Measurements from ENCODE around the gene ITPR1.

ITPR1 gene

DNA sequence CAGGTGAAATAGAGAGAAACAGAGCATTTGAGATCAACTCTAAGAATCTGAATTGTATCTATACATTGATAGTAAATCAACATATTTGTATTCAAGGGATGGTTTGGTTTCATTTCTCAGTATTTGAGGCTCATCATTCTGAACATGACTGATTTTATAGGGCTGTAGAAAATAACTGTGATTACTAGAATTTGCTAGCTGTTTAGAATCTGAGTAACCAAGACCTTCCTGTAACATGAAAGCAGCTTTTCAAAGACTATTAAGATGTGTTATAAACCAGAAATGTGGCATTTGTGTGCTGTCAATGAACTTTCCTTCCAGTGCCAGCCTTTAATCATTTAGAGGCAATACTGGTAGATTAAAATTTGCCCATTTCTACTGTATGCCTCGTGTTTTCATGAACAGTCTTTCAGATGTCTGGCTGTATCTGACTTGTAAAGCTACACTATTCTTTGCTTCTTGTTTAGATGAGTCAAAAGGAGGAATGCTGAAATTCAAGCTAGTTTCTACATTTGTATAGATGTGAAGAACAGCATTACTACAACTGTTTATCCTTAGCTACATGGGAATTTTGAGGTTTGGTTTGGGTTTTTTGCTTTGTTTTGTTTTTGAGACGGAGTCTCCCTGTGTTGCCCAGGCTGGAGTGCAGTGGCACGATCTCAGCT, 348.8 kb downstream of the ITPR1 start:
- H3K4me3 ChIP-seq (replicated peaks; ENCODE audit: insufficient read depth, low read length), result no peak overlapping the region
- DNase-seq (ENCODE audit: low read depth in 1 of 2, low spot score in 1 of 2), result no peak
- TF ChIP-seq REST (IDR thresholded peaks at IDR 0.05; ENCODE audit: insufficient replicate concordance, low read depth) (no peak), GABPA (IDR thresholded peaks at IDR 0.05; ENCODE audit: low read depth) (no peak), SPI1 (IDR thresholded peaks at IDR 0.05; ENCODE audit: borderline replicate concordance, low read depth) (no peak), POLR2AphosphoS5 (IDR thresholded peaks at IDR 0.05; ENCODE audit: low read depth) (no peak)
- TF ChIP-seq, protein P1, sequence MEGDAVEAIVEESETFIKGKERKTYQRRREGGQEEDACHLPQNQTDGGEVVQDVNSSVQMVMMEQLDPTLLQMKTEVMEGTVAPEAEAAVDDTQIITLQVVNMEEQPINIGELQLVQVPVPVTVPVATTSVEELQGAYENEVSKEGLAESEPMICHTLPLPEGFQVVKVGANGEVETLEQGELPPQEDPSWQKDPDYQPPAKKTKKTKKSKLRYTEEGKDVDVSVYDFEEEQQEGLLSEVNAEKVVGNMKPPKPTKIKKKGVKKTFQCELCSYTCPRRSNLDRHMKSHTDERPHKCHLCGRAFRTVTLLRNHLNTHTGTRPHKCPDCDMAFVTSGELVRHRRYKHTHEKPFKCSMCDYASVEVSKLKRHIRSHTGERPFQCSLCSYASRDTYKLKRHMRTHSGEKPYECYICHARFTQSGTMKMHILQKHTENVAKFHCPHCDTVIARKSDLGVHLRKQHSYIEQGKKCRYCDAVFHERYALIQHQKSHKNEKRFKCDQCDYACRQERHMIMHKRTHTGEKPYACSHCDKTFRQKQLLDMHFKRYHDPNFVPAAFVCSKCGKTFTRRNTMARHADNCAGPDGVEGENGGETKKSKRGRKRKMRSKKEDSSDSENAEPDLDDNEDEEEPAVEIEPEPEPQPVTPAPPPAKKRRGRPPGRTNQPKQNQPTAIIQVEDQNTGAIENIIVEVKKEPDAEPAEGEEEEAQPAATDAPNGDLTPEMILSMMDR (IDR thresholded peaks at IDR 0.05; ENCODE audit: insufficient read depth, low read length), result no peak
- no peak overlapping the region for H3K27ac ChIP-seq (replicated peaks)
- H3K27me3 ChIP-seq (ENCODE audit: insufficient read depth, poor library complexity, severe bottlenecking), result no peaks in the 10 kb centered on the region

- Histone ChIP-seq H3K4me3 (replicated peaks; ENCODE audit: insufficient read depth, low read length) (no peak overlapping the region), H3K27ac (replicated peaks) (no peak overlapping the region), H3K27me3 (ENCODE audit: insufficient read depth, poor library complexity, severe bottlenecking) (no peaks in the 10 kb centered on the region)
- DNase-seq (ENCODE audit: low read depth in 1 of 2, low spot score in 1 of 2), result no peak
- TF ChIP-seq SPI1 (IDR thresholded peaks at IDR 0.05; ENCODE audit: borderline replicate concordance, low read depth), result no peak
These were observed 350.5 kb downstream of the ITPR1 start for GRCh38 chr3:4843619-4844018.

DNA sequence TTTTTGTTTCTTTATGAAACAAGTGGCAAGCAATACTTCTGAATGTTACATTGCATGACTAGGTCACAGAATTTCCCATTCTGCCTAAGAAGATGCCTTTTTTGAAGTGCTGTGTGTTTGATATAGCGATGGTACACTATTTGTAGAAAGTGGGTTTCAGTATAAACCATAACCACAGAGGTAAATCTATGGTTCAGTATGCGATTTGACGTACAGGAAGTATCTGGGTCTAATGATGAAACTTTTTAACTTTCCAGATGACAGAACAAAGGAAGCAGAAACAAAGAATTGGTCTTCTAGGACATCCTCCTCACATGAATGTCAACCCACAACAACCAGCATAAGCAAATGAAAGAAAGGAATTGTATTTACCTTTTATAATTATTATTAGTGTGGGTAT, 352.7 kb downstream of the ITPR1 start:
- DNase-seq (ENCODE audit: low read depth in 1 of 2, low spot score in 1 of 2), result no peak
- H3K27me3 ChIP-seq (ENCODE audit: insufficient read depth, poor library complexity, severe bottlenecking), result no peaks in the 10 kb centered on the region
- H3K27ac ChIP-seq (replicated peaks), result no peak overlapping the region
- no peak overlapping the region for H3K4me3 ChIP-seq (replicated peaks; ENCODE audit: insufficient read depth, low read length)
- TF ChIP-seq SPI1 (IDR thresholded peaks at IDR 0.05; ENCODE audit: borderline replicate concordance, low read depth) (no peak), GABPA (IDR thresholded peaks at IDR 0.05; ENCODE audit: low read depth) (no peak), POLR2AphosphoS5 (IDR thresholded peaks at IDR 0.05; ENCODE audit: low read depth) (no peak), REST (IDR thresholded peaks at IDR 0.05; ENCODE audit: insufficient replicate concordance, low read depth) (no peak)
- TF ChIP-seq, protein P1 (IDR thresholded peaks at IDR 0.05; ENCODE audit: insufficient read depth, low read length), result no peak

- H3K27ac ChIP-seq (replicated peaks), result no peak overlapping the region
- DNase-seq (ENCODE audit: low read depth in 1 of 2, low spot score in 1 of 2), result no peak
- no peak overlapping the region for H3K4me3 ChIP-seq (replicated peaks; ENCODE audit: insufficient read depth, low read length)
- H3K27me3 ChIP-seq (ENCODE audit: insufficient read depth, poor library complexity, severe bottlenecking), result no peaks in the 10 kb centered on the region
- TF ChIP-seq REST (IDR thresholded peaks at IDR 0.05; ENCODE audit: insufficient replicate concordance, low read depth), result no peak
- no peak for TF ChIP-seq SPI1 (IDR thresholded peaks at IDR 0.05; ENCODE audit: borderline replicate concordance, low read depth)
- TF ChIP-seq, protein P1 (IDR thresholded peaks at IDR 0.05; ENCODE audit: insufficient read depth, low read length), result no peak
- no peak for TF ChIP-seq GABPA (IDR thresholded peaks at IDR 0.05; ENCODE audit: low read depth)
- no peak for TF ChIP-seq POLR2AphosphoS5 (IDR thresholded peaks at IDR 0.05; ENCODE audit: low read depth)
These were observed 353.4 kb downstream of the ITPR1 start for GRCh38 chr3:4846543-4846942.

Measured in HL-60 (cell line).